Measurements from ENCODE around the gene ABL1. TPM values are rescaled to one million over a fixed set of nuclear protein-coding genes. Genes with fewer than 3 reads are reported as not detected.
"Not testable (repeated sequence)": the region's sequence is repeated elsewhere in the genome, so short reads cannot be mapped to it uniquely, and the experiment has no call there.

The ABL1 gene
- total RNA-seq, 1 experiment from 2014 or later, result 33.0 TPM

DNA sequence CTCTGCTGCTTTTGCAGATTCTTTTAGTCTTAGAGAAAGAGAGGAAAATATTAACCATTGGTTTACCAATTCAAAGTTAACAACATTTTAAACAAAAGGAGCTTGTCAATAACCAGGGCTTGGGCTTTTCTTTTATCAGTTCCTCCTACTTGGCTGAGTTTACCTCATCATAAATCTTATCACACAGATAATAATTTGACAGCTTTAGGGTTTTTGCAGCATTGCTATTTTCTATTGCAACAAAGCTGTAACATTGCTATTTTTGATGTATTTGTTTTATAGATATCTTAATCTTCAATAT is 9.8 kb upstream of the ABL1 start:
- DNase-seq (ENCODE audit: low read depth), result no peak

DNA sequence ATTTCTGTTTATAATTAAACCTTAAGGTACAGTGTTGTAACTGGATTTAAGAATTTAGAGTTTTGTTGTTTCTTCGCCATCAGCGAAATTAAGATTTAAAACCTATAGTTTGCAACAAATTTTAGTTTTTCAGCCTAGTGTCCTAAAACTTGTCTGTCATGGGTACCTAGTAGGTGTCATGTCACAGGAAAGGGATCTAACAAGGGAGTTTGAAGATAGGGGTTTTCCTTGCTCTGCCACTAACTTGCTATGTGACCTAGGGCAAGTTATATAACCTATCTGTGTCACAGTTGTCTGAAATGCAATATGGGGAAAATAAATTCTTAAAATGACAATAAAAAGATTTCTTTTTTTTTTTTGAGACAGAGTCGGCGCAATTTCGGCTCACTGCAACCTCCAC is 9.2 kb upstream of the ABL1 start:
- DNase-seq (ENCODE audit: low read depth), result no peak

DNA sequence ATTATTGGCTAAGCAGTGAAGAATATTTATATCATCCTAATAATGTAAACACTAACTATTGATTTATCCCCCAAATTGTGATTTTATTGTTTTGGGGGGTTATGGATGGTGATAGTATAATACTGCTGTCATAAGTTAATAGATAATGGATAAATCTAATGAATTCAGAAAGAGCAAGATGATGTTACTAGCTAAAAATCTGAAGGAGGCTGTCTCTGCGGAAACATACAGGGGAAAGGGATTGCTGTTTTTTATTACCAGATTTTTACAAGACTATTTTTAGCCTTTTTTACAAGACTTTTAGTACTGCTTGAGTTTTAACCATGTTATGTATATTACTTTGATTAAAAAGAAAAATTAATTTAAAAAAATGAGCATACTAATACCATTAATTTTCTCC is 5.3 kb upstream of the ABL1 start:
- no peak for DNase-seq (ENCODE audit: low read depth)

DNA sequence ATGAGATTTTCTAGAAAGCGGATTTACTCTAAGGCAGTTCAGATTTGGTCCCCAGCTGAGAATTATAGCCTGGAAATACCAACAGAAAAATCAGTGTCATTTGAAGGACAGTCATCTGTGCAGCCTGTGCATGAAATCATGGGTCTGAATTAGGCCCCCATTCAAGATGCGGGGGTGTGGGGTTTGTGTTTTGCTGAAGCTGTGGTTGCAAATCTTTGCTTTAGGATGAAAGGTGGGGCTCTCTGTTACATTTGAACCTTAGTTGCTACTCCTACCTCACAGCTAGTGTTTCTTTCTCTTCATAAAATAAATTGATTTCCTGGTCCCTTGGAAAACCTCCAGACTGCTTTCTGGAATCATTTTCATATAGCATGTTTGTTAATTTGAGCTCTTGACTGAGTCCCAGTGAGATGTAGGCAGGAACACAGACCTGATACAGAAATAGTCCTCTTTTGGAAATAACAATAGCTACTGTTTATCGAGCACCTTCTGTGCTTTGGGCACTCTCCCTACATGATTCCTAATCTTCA is 4.8 kb upstream of the ABL1 start:
- no peak for DNase-seq (ENCODE audit: low read depth)

DNA sequence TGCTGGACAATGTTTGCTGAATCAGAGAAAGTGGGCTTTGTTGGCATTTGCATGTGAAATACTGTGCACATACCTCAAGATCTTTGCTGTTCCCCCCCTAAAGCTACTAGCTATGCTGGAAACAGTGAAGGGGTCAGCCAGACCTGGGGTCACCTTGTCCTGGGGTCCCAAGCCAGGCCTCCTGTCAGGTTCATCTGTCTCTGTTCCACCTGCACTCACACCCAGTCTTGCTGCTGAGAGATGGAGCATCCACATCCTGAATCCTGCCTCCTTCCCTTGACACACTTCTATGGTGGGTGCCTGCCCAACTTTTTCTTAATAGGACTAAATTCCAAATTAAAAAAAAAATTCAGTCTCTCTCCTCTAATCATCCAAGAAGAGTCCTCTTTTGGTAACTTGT is 4.0 kb upstream of the ABL1 start:
- no peak for DNase-seq (ENCODE audit: low read depth)

DNA sequence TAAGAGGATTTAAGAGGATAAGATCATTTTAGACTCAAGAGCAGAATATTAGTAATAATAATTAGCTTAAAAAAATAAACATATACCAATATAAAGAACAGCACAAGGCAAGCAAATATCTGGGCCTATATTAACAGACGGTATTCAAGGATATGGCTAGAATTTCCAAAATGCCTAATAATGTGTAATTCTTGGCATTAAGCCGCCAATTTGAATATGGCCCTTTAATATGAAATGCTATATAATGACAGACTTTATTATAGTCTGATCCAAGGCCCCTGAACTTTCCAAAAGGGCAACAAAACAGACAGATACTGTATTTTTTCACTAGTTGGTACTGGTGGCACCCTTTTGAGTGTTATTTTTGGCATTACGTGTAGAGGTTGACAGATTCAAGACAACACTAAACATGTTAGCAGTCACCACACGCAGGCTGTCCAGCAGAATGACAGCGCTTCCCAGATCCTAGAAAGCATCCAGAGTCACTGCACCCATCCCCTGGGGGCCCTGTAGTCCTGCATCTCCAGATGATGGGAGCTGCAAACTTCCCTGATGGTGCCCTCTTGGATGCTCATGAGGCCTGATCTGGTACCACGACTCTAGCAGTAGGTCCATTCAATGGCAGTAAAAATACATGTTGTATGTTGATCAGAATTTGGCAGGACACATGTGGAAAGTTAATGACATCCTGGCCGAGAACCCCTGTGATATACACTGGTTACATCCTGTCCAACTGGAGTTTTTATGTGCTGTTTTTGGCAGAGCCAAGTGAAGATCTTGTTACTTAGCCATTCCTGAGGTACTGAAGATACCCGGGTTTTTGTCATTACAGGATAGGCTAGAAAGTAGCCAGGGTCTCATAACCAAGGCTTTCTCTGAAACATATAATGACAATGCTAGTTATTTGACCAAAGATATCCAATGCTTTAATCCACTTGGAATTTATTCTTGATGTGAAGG is 1.7 kb upstream of the ABL1 start:
- DNase-seq (ENCODE audit: low read depth), result peak; percentile 30

DNA sequence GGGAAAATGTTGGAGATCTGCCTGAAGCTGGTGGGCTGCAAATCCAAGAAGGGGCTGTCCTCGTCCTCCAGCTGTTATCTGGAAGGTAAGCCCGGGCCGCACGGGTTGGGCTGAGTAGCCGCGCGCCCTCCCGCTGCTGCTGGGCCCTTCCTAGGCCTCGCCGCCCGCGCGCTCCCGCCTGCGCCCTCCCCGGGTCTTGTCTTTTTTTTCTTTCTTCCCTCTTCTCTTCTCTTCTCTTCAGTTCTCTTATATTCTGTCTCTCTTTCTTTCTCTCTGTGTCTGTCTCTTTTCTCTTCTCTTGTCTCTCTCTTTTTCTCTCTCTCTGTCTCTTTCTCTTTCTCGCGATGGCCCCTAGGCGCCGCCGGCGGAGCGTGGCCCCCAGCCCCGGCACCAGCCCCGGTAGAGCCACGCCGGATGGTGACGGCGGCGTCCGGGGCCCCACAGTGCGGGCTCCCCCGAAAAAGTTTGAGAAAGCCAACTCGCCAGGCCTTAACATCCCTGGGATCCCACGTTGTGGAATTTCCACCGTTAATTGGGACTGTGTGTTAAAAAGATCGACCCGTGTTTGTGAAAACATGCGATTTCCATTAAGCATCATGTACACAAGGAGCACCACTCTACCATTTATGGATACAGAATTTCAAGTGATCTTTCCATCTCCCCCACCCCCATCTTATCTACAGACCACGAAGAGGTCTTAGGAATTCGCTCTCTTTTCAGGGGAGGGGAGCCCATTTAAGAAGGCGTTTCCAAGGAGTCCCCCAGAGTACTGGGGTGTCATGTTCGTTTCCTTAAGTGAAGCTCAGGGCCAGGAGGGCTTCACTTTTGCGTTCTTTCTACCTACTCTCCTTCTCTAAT is 616 bp downstream of the ABL1 start:
- DNase-seq (ENCODE audit: low read depth), result peak; percentile 49

DNA sequence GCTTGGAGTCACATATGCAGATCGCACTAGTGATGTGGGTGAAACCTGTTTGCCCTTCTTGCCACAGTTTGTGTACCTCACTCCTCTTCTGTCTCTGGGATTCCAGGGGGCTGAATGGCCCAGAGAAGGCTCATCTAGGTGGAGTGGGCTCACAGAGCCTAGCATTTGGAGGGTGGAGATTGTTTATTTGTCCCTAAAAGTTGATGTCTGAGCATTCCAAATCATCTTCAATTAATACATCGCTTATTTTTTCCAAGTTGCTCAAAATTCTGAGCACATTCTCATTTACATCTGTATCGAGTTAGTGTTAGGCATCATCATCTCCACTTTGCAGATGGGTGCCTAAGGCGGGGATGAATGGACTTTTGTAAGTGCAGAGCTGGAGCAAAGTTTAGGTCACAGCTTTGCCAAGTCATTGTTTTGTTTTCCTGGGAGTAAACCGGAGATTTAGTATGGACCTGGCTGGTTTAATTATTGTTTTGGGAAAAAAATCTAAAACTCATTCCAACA is 2.0 kb downstream of the ABL1 start:
- DNase-seq (ENCODE audit: low read depth), result peak; percentile 53

DNA sequence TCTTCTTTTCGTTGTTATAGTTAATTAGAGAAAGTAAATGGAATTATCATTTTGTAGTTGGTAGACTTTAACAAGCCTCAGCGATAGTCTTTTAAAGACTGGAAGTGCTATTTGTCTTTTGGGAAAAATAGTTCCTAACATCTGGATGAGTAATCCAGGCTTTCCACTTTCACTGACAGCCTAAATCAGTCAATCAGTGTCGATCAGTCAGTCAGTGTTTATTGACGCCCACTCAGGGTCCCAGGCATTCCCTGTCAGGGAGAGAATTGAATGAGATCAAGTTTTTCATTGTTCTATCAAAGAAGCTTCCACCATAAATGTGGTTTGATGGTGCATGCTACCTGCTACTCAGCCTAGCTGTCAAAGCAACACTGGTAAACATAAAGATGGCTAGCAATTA is 2.6 kb downstream of the ABL1 start:
- DNase-seq (ENCODE audit: low read depth), result no peak

DNA sequence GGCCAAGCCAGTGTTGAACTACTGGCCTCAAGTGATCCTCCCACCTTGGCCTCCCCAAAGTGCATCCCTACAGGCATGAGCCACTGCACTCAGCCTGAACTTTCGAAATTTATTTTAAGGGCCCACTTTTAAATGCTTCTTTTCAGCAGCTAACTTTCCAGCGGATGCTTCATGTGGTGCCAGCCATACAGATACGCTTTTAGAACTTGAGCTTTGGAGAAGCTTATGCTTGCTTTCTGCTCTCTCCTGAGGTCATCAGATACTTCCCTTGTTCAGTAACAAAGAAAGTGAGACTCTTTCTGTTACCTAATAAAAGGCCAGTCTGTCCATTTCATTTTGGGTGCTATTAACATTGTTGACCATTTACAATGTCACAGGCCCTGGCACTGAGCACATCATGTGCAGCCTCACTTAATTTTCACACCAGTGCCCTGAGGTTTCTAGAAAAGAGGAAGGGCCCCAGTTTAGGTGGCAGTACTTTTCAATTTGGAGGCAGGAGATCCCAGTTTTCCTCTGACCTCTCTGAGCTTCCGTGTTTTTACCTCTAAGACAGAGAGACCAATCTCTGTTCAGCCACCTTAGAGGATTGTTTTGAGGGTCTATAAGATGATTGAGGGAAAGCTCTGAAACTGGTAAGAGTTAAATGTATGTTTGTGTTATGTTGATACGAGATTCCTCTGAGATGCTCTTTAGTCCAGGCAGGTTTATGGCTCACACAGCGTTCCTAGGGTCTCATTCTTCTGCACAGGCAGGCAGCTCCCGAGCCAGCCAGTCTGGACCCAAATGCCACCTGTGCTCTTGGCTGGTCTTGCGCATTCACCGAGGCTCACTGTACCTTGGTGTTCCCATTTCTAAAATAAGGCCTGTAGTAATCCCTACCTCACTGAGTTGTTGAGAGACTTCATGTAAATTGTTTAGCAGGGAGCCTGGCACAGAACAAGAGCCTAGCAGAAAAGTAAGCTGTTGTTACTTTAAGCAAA is 4.4 kb downstream of the ABL1 start:
- no peak for DNase-seq (ENCODE audit: low read depth)

DNA sequence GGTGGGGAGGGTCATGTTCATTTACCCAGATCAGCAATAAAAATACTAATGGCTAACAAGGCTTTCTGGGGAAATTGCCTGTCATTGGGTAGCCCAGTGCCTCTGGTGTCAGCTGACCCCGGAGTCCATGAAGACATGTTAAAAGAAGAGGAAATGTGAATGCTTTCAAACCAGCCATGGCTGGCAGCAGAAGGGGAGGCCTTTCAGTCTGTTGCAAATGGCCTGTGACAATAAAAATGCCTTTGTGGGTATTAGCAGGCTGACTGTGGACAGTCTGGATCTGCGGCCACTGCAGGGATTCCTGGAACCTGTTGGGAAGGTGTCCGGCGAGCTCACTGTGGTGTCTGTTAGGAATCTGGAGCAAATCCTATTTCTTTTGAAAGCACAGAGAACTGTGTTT is 7.5 kb downstream of the ABL1 start:
- no peak for DNase-seq (ENCODE audit: low read depth)

DNA sequence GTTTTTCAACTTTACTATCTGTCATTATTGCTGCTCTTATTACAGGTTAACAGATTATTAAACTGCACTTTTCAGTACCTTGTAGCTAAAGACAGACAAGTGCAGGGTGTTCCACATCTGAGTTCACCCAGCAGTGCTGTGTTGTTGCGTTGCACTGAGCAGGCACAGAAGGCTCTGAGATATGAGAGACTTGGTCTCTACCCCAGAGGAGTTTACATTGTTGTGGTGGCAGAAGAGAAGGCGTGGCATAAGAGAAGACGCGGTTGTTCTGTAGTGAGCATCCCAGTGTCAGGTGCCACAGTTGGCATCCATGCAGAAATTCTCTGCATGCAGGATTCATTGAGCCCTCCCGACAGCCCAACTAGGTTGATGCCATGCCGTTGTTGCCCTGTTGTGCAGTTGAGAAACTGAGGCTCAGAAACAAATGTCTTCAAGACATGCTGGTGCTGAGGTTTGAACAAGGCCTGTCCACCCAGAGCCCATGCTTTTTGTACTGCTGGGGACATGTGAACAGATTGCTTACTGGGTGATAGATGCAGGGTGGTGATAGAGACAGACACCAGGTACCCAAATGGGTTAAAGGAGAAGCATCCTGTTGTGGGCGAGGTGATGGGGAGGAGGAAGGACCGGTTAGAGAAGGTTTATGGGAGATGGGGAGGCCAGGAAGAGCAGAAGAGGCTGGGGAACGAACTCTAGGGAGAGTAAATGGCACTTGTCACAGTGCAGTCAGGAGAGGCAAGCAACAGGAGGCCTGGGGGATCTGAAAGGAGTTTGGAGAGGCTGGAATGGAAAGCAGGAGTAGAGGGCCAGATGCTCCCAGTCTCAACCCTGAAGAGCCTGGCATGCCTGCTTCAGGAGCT is 8.2 kb downstream of the ABL1 start:
- DNase-seq (ENCODE audit: low read depth), result no peak

DNA sequence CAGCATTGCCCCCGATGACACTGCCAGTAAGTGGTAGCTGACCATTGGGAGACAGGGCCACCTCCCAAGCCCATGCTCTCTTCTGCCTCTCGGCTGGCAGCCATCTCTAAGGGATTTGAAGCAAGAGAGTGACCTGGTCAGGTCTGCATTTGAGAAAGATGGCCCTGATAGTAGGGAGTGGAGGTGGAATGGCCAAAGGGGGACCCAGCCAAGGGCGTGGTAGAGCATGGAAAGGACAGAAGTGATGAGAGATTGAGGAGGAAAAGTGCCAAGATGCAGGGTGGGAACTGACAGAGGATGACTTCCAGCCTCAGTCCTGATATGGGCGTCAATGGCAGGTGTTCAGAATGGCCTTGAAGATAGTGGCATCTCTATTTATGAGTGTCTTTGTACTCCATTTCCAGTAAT is 9.0 kb downstream of the ABL1 start:
- DNase-seq (ENCODE audit: low read depth), result no peak

DNA sequence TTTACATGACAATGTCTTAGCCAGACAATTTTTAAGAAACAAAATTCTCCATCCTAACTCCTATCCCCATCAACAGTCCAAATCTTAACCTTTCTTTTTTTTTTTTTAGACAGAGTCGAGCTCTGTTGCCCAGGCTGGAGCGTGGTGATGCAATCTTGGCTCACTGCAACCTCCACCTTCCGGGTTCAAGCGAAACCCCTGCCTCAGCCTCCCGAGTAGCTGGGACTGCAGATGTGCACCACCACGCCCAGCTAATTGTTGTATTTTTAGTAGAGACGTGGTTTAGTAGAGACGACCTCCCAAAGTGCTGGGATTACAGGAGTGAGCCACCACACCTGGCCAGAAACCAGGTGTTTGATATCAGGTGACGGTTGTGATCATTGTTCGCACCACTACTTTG is 10.2 kb downstream of the ABL1 start:
- DNase-seq (ENCODE audit: low read depth), result no peak

DNA sequence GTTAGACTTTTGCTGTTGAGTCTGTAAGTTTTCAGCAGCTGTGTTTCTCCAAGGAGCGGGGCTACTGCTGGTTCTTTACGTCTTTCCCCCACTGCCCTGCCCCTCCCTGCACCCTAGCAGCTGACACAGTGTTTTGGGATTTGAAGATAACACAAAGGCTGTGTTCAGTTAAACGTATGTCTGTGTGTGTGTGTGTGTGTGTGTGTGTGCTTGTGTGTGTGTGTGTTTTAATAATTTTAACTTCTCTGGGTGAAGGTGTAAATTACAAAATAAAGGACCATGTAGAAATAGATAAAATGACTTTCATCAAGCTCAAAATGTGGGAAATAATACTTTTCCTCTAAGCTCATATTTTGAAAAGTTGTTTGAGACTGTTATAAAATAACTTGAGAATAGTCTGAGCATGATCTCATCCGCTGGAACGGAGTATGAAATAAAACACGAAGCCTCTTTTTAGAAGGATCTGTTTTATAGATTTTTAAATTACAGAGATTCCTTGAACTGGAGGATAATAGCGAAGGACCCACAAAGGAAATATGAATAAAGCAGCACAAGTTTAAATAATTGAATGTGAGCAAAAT is 10.9 kb downstream of the ABL1 start:
- DNase-seq (ENCODE audit: low read depth), result peak; percentile 71

DNA sequence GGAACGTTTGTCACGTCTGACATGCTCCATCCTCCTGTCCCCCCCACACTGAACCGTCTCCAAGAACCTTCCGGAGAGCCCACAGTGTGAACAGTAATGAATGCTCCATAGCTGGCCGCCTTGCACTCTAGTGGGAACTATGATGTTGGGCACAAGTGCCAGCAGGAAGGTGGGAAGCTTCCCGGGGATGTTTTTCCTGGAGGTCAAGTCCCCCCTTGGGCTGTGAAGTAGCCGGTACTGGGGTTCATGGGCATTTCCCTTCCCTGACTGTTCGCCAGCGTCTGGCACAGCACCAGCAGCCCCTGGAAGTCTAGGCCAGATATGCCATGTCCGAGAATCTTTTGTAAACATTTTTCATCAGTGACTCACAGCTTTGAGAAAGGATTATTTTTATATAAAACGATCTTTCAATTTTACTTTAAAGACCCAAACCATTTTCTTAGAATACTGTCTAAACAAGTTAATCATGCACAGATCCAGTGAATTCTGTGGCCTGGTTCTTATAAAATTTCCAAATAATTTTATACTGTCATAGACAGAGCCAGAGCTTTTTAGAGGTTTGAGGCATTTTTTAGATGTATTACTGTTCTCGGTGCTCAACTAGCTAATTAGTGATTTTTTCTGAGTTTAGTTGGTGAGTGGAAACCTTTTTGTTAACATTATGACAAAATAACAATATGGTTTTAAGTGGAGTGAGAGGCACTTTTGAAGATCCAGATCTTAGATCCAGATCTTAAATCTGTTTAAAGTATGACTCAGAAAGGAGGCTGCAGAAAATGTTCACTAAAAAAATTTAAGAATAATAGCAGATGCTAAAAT is 11.6 kb downstream of the ABL1 start:
- DNase-seq (ENCODE audit: low read depth), result peak; percentile 94

DNA sequence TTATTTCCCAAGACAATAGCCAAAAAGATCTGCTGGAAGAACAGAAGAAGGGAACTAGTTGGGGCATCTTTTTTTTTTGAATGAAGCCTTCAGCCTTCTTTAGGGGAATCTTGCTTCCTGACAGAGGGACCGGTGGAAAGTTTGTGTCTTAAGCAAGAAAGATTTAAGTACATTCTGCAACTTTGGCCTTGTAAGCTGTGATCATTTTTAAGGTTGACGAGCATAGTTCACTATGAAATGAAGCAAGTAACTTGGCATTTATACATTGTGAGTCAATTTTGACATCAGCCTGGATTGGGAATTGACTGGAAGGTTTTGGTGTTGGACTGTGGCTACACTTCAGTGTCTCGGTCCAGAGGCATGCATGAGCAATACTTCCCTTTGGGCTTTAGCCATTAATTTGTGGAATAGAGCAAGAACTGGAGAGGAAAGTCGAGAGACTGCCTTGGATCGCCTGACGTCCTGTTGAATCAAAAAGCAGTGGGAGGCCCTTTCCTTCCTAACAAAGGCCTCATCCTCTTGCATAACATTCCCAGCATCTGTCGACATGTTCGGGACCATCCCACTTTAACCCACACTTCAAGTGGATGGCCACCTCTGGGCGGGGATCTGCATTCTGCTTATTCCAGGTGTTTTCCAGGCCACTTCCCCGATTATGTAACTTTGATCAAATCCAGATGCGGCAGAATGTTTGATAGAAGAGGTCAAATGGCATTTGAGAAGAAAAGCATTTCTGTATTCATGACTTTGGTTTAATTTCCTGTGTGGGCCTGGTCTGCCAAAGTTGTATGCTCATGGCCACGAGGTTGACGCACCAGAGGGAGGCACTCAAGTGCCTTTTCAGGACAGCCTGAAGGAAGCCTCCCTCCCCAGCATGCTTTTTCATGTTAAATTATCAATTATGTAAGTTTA is 12.5 kb downstream of the ABL1 start:
- peak; percentile 99 for DNase-seq (ENCODE audit: low read depth)

DNA sequence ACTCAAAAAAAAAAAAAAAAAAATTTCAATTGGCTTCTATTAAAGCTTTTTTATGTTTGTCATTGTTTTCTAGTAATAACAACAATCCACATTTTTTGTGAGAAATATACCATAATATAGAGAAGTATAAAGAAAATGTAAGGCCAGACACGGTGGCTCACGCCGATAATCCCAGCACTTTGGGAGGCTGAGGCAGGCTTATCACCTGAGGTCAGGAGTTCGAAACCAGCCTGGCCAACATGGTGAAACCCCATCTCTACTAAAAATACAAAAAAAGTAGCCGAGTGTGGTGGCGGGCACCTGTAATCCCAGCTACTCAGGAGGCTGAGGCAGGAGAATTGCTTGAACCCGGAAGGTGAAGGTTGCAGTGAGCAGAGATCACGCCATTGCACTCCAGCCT is 13.5 kb downstream of the ABL1 start:
- DNase-seq (ENCODE audit: low read depth), result not testable (repeated sequence)
